Activated naive CD8-positive, alpha-beta T cell (primary cell): Measurements from ENCODE around the gene PSMB9.
"Not testable (repeated sequence)": the region's sequence is repeated elsewhere in the genome, so short reads cannot be mapped to it uniquely, and the experiment has no call there.

Experiments used
- H3K27ac Mint-ChIP-seq: one replicate; pipeline ENCODE4 v1.8.0; 2021; ENCODE audit warnings: mixed read lengths
- H3K27me3 Mint-ChIP-seq: one replicate; pipeline ENCODE4 v1.8.0; 2021; ENCODE audit warnings: mixed read lengths
- H3K36me3 Mint-ChIP-seq: one replicate; pipeline ENCODE4 v1.8.0; 2021; ENCODE audit warnings: mixed read lengths
- H3K4me1 Mint-ChIP-seq: one replicate; pipeline ENCODE4 v1.8.0; 2021; ENCODE audit warnings: low read depth, mixed read lengths
- H3K4me3 Mint-ChIP-seq: one replicate; pipeline ENCODE4 v1.8.0; 2021; ENCODE audit warnings: mild to moderate bottlenecking, mixed read lengths
- H3K9me3 Mint-ChIP-seq: one replicate; pipeline ENCODE4 v1.8.0; 2021; ENCODE audit warnings: low read depth, mixed read lengths

PSMB9 gene

DNA sequence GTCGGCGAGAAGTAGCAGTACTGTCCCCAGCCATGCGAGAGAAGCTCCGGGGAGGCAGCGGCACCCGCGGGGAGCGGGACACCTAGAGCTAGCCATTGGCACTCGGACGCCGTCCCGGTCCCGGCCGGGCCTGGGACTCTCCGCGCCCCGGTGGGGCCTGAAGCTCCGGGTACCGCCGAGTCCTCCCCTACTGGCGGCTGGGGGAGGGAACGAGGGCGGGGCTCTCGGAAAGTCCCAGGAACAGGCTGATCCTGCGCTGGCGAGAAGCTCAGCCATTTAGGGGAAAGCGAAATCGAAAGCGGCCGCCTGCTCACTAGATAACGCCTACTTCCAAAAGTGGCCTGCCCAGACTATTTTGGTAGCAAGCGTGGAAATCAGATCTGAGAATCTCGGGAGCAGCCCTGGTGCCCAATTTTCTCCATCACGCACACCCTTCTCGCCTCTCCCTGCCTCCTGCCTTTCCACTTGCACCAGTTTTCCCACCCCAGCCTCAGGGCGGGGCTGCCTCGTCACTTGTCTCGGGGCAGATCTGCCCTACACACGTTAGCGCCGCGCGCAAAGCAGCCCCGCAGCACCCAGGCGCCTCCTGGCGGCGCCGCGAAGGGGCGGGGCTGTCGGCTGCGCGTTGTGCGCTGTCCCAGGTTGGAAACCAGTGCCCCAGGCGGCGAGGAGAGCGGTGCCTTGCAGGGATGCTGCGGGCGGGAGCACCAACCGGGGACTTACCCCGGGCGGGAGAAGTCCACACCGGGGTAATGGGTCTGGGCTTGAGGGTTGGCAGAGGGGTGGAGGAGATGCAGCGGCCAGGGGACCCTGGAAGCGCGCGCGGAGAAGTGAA is at the start of gene PSMB9, which contains the start of gene TAP1:
Gene PSMB9 (plus strand): TSS at position 652 of the 835 bp plus-strand sequence. CDS start 38 bp downstream, at position 690.
Gene TAP1 (minus strand): TSS at position 164 of the 835 bp plus-strand sequence. CDS start 68 bp downstream, at position 96.
- H3K4me3 Mint-ChIP-seq, result peak within 1 kb of the TSS; percentile 96
- H3K27me3 Mint-ChIP-seq, result no peaks in the 10 kb centered on the region
- H3K4me1 Mint-ChIP-seq, result peaks cover 66% of the 10 kb centered on the region
- H3K27ac Mint-ChIP-seq, result peak within 1 kb of the TSS; percentile 99
- H3K9me3 Mint-ChIP-seq, result no peaks in the 10 kb centered on the region
- H3K36me3 Mint-ChIP-seq, result peaks cover 54% of the 10 kb centered on the region

DNA sequence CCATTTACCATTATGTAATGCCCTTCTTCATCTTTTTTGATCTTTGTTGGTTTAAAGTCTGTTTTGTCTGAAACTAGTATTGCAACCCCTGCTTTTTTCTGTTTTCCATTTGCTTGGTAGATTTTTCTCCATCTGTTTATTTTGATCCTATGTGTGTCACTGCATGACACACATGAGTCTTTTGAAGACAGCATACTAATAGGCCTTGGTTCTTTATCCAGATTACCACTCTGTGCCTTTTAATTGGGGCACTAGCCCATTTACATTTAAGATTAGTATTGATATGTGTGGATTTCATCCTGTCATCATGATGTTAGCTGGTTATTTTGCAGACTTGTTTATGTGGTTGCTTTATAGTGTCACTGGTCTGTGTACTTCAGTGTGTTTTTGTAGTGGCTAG is 48.6 kb upstream of the PSMB9 start:
- not testable (repeated sequence) for H3K27ac Mint-ChIP-seq, H3K9me3 Mint-ChIP-seq, H3K36me3 Mint-ChIP-seq, H3K4me3 Mint-ChIP-seq
- H3K4me1 Mint-ChIP-seq, result peaks cover 13% of the 10 kb centered on the region
- peaks cover 22% of the 10 kb centered on the region for H3K27me3 Mint-ChIP-seq

DNA sequence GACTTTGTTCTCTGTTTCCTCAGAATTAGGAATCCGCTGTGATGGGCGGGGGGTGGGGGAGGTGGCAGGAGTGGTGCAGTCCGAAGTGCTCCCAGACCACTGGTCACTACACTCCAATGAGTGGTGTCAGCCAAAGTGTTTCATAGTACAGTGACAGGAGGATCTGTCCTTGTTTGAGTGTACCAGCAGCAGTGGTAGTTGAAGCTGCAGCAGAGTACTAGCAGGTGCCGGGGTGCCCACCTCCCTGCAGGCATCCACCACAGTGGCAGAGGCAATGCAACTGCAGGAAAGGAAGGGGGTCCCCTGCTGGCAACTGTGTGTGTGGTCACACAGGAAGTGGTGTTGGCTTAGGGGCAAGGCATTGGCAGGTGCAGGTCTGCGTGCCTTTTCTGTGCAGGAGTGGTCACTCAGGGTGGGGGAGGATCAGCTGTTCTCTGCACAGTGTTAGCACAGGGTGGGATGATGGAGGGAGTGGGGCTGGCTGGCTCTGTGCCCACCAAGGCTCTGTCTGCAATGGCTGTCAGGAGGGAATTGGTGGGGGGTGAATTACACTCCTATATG is 46.9 kb upstream of the PSMB9 start:
- Mint-ChIP-seq H3K4me3 (no peak overlapping the region), H3K27me3 (peaks cover 20% of the 10 kb centered on the region), H3K27ac (no peak overlapping the region), H3K4me1 (peaks cover 13% of the 10 kb centered on the region), H3K36me3 (peaks cover 5% of the 10 kb centered on the region), H3K9me3 (no peaks in the 10 kb centered on the region)

DNA sequence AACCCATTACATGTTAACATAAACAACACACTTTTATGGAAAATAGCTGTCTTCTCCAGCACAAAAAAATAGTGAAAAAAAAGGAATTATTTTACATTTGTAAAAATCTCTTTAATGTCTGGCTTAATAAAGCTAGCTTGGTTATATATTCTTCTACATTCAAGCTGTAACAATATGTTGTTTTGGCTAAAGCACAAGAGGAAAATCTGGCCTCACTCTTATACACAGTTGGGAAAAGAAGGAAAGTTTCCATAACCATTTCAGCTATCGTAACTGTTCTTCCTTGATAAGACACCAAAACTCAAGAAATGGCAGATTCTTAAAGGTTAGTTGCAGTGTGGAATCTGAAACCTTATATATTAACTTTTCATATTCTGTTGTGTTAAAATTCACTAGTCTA is 44.8 kb upstream of the PSMB9 start:
- no peak overlapping the region for H3K27ac Mint-ChIP-seq
- no peak overlapping the region for H3K4me3 Mint-ChIP-seq
- peaks cover 13% of the 10 kb centered on the region for H3K4me1 Mint-ChIP-seq
- peaks cover 12% of the 10 kb centered on the region for H3K36me3 Mint-ChIP-seq
- no peaks in the 10 kb centered on the region for H3K9me3 Mint-ChIP-seq
- peaks cover 9% of the 10 kb centered on the region for H3K27me3 Mint-ChIP-seq

GRCh38 chr6:32814145-32814544 is 39.8 kb upstream of the PSMB9 start:
- H3K27ac Mint-ChIP-seq, result no peak overlapping the region
- peaks cover 11% of the 10 kb centered on the region for H3K36me3 Mint-ChIP-seq

GRCh38 chr6:32815115-32815514 is 38.9 kb upstream of the PSMB9 start:
- H3K27me3 Mint-ChIP-seq, result no peaks in the 10 kb centered on the region
- H3K27ac Mint-ChIP-seq, result no peak overlapping the region
- no peak overlapping the region for H3K4me3 Mint-ChIP-seq
- H3K36me3 Mint-ChIP-seq, result peaks cover 14% of the 10 kb centered on the region
- H3K4me1 Mint-ChIP-seq, result peaks cover 2% of the 10 kb centered on the region
- no peaks in the 10 kb centered on the region for H3K9me3 Mint-ChIP-seq

More at GRCh38 chr6:32814145-32814544, 39.8 kb upstream of the PSMB9 start:
- no peak overlapping the region for H3K4me3 Mint-ChIP-seq
- peaks cover 2% of the 10 kb centered on the region for H3K4me1 Mint-ChIP-seq
- H3K27me3 Mint-ChIP-seq, result no peaks in the 10 kb centered on the region
- H3K9me3 Mint-ChIP-seq, result no peaks in the 10 kb centered on the region

- Mint-ChIP-seq H3K4me1 (peaks cover 2% of the 10 kb centered on the region), H3K4me3 (no peak overlapping the region), H3K36me3 (peaks cover 14% of the 10 kb centered on the region), H3K9me3 (no peaks in the 10 kb centered on the region), H3K27ac (no peak overlapping the region), H3K27me3 (no peaks in the 10 kb centered on the region)
Observed at GRCh38 chr6:32815996-32816395, 38.0 kb upstream of the PSMB9 start.

- peaks cover 14% of the 10 kb centered on the region for H3K36me3 Mint-ChIP-seq
- peaks cover 2% of the 10 kb centered on the region for H3K4me1 Mint-ChIP-seq
- no peaks in the 10 kb centered on the region for H3K27me3 Mint-ChIP-seq
- no peak within 1 kb of the TSS for H3K4me3 Mint-ChIP-seq
- H3K9me3 Mint-ChIP-seq, result no peaks in the 10 kb centered on the region
- no peak within 1 kb of the TSS for H3K27ac Mint-ChIP-seq
Observed at GRCh38 chr6:32816746-32817204, 37.2 kb upstream of the PSMB9 start, which contains the start of gene HLA-DOB. Gene HLA-DOB, minus strand, starts transcription at chr6:32817002. Its CDS starts 51 bp downstream, at chr6:32816951.

DNA sequence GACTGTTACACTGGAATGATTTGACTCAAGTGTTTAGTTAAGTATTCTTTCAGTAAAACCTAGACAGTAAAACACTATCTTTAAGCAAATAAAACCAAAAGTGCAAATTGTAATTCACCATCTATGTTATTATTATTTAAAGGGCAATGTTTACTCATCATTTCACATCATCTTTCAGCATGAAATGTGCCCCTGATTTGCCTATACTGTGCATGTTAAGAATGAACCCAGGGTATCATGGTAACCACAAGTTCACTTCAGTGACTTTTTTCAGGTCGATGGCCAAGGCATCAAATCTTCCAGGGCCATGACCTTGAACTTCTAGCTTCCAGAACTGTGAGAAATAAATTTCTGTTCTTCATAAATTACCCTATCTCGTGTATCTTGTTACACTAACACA is 35.1 kb upstream of the PSMB9 start:
- Mint-ChIP-seq H3K4me3 (no peak overlapping the region), H3K36me3 (peaks cover 10% of the 10 kb centered on the region), H3K4me1 (peaks cover 2% of the 10 kb centered on the region), H3K27ac (no peak overlapping the region), H3K27me3 (no peaks in the 10 kb centered on the region), H3K9me3 (no peaks in the 10 kb centered on the region)

GRCh38 chr6:32819729-32820128 is 34.3 kb upstream of the PSMB9 start:
- H3K9me3 Mint-ChIP-seq, result no peaks in the 10 kb centered on the region
- no peak overlapping the region for H3K4me3 Mint-ChIP-seq
- H3K4me1 Mint-ChIP-seq, result peaks cover 2% of the 10 kb centered on the region
- H3K27me3 Mint-ChIP-seq, result no peaks in the 10 kb centered on the region
- H3K36me3 Mint-ChIP-seq, result peaks cover 7% of the 10 kb centered on the region
- no peak overlapping the region for H3K27ac Mint-ChIP-seq

DNA sequence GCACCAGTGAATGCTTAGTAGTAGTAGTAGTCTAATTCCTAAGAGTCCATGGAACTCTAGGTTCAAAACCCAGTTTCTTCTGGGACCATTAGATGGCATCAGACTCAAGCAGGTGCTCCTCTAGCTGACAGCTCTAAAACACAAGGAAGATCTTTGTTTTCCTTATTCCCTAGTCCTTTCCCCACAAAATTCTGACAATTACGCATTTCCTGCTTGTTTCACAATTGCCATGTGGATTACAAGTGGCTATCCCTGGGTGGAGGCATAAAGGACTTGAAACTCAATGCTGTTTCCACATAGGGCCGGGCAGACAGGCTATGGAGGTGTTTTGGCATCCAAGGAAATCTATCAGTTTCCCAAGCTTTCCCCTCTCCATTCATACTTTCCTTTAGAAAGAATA is 28.0 kb upstream of the PSMB9 start:
- Mint-ChIP-seq H3K27ac (peak overlapping the region; percentile 61), H3K9me3 (no peaks in the 10 kb centered on the region), H3K27me3 (no peaks in the 10 kb centered on the region), H3K36me3 (peaks cover 7% of the 10 kb centered on the region), H3K4me1 (peaks cover 22% of the 10 kb centered on the region), H3K4me3 (no peak overlapping the region)

- Mint-ChIP-seq H3K4me1 (peaks cover 29% of the 10 kb centered on the region), H3K4me3 (no peak overlapping the region), H3K9me3 (no peaks in the 10 kb centered on the region), H3K27ac (peak overlapping the region; percentile 69), H3K27me3 (no peaks in the 10 kb centered on the region), H3K36me3 (peaks cover 11% of the 10 kb centered on the region)
Observed at GRCh38 chr6:32827025-32827424, 27.0 kb upstream of the PSMB9 start.

DNA sequence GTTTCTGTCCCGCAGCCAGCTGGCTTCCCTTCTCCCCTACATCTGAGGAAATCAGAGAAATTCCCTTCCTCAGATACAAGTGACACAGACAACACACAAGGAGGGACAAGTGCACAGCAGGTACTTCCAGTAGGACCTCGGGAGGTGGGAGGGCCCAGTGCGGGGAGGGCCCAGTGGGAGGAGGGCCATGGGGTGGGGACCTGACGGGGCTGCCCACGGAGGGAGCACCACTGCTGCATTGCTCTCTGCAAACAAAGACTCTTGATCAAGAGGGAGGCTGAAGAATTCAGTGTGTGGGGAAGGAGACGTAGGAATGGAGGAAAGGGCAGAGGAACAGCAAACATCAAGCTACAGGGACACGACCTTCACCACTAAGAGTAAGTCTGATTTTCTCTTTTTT is 24.5 kb upstream of the PSMB9 start:
- Mint-ChIP-seq H3K4me1 (peaks cover 54% of the 10 kb centered on the region), H3K9me3 (no peaks in the 10 kb centered on the region), H3K27me3 (no peaks in the 10 kb centered on the region), H3K27ac (peak overlapping the region; percentile 22), H3K4me3 (no peak overlapping the region), H3K36me3 (peaks cover 19% of the 10 kb centered on the region)

GRCh38 chr6:32830017-32830416 is 24.0 kb upstream of the PSMB9 start:
- Mint-ChIP-seq H3K27ac (peak overlapping the region; percentile 66), H3K9me3 (no peaks in the 10 kb centered on the region), H3K36me3 (peaks cover 22% of the 10 kb centered on the region), H3K4me3 (no peak overlapping the region), H3K27me3 (no peaks in the 10 kb centered on the region), H3K4me1 (peaks cover 59% of the 10 kb centered on the region)

- Mint-ChIP-seq H3K9me3 (no peaks in the 10 kb centered on the region), H3K27ac (peak overlapping the region; percentile 70), H3K36me3 (peaks cover 28% of the 10 kb centered on the region), H3K4me3 (no peak overlapping the region), H3K4me1 (peaks cover 68% of the 10 kb centered on the region), H3K27me3 (no peaks in the 10 kb centered on the region)
Observed at GRCh38 chr6:32830936-32831335, 23.1 kb upstream of the PSMB9 start.
